Measurements from ENCODE around the gene EIF4G3.
A peak's percentile ranks its signal among the peaks of the same experiment; 100 is the strongest.

The EIF4G3 gene

GRCh38 chr1:21089299-21089698 is 87.4 kb downstream of the EIF4G3 start:
- no peak for DNase-seq
- H3K4me1 Mint-ChIP-seq: peaks cover 5% of the 10 kb centered on the region
- peaks cover 20% of the 10 kb centered on the region for H3K9me3 Mint-ChIP-seq
- no peaks in the 10 kb centered on the region for H3K27me3 Mint-ChIP-seq (ENCODE audit: low read depth, poor library complexity)
- peak overlapping the region; percentile 36 for H3K27ac Mint-ChIP-seq
- H3K36me3 Mint-ChIP-seq (ENCODE audit: low read depth): peaks cover 56% of the 10 kb centered on the region
- H3K4me3 Mint-ChIP-seq: no peak overlapping the region
- no peak for TF ChIP-seq CTCF (IDR thresholded peaks at IDR 0.05)

- Mint-ChIP-seq H3K4me1 (peaks cover 11% of the 10 kb centered on the region), H3K4me3 (no peak overlapping the region), H3K27ac (peak overlapping the region; percentile 75), H3K36me3 (ENCODE audit: low read depth) (peaks cover 70% of the 10 kb centered on the region), H3K9me3 (peaks cover 4% of the 10 kb centered on the region), H3K27me3 (ENCODE audit: low read depth, poor library complexity) (no peaks in the 10 kb centered on the region)
- no peak for DNase-seq
- TF ChIP-seq CTCF (IDR thresholded peaks at IDR 0.05): no peak
Observed at GRCh38 chr1:21084111-21084810, 92.4 kb downstream of the EIF4G3 start.

- DNase-seq: no peak
- H3K9me3 Mint-ChIP-seq: peaks cover 4% of the 10 kb centered on the region
- peaks cover 11% of the 10 kb centered on the region for H3K4me1 Mint-ChIP-seq
- no peak for TF ChIP-seq CTCF (IDR thresholded peaks at IDR 0.05)
- no peak overlapping the region for H3K27ac Mint-ChIP-seq
- H3K4me3 Mint-ChIP-seq: no peak overlapping the region
- no peaks in the 10 kb centered on the region for H3K27me3 Mint-ChIP-seq (ENCODE audit: low read depth, poor library complexity)
- H3K36me3 Mint-ChIP-seq (ENCODE audit: low read depth): peaks cover 66% of the 10 kb centered on the region
Observed at GRCh38 chr1:21082073-21082472, 94.6 kb downstream of the EIF4G3 start.

- H3K27ac Mint-ChIP-seq: no peak overlapping the region
- H3K9me3 Mint-ChIP-seq: peaks cover under 1% of the 10 kb centered on the region
- no peak overlapping the region for H3K4me3 Mint-ChIP-seq
- peaks cover 71% of the 10 kb centered on the region for H3K36me3 Mint-ChIP-seq (ENCODE audit: low read depth)
- no peaks in the 10 kb centered on the region for H3K4me1 Mint-ChIP-seq
- no peak for DNase-seq
- TF ChIP-seq CTCF (IDR thresholded peaks at IDR 0.05): no peak
- no peaks in the 10 kb centered on the region for H3K27me3 Mint-ChIP-seq (ENCODE audit: low read depth, poor library complexity)
Observed at GRCh38 chr1:21077085-21077484, 99.6 kb downstream of the EIF4G3 start.

GRCh38 chr1:21072721-21073120 is 104.0 kb downstream of the EIF4G3 start:
- no peaks in the 10 kb centered on the region for H3K9me3 Mint-ChIP-seq
- no peak overlapping the region for H3K27ac Mint-ChIP-seq
- H3K36me3 Mint-ChIP-seq (ENCODE audit: low read depth): peaks cover 36% of the 10 kb centered on the region
- H3K4me3 Mint-ChIP-seq: no peak overlapping the region
- peaks cover 19% of the 10 kb centered on the region for H3K4me1 Mint-ChIP-seq
- DNase-seq: no peak
- no peaks in the 10 kb centered on the region for H3K27me3 Mint-ChIP-seq (ENCODE audit: low read depth, poor library complexity)
- no peak for TF ChIP-seq CTCF (IDR thresholded peaks at IDR 0.05)

- DNase-seq: no peak
- H3K4me3 Mint-ChIP-seq: no peak overlapping the region
Observed at GRCh38 chr1:21069549-21069948, 107.1 kb downstream of the EIF4G3 start.

More at GRCh38 chr1:21069549-21069948, 107.1 kb downstream of the EIF4G3 start:
- Mint-ChIP-seq H3K27ac (peak overlapping the region; percentile 94), H3K4me1 (peaks cover 30% of the 10 kb centered on the region), H3K9me3 (no peaks in the 10 kb centered on the region), H3K27me3 (ENCODE audit: low read depth, poor library complexity) (no peaks in the 10 kb centered on the region), H3K36me3 (ENCODE audit: low read depth) (peaks cover 16% of the 10 kb centered on the region)
- TF ChIP-seq CTCF (IDR thresholded peaks at IDR 0.05): no peak

Data from nephron progenitor cell (in vitro differentiated cells).